Measurements from ENCODE around the gene CX3CL1. TPM values are rescaled to one million over a fixed set of nuclear protein-coding genes. Genes with fewer than 3 reads are reported as not detected.

Gene CX3CL1
- total RNA-seq, 1 donor from 2014 or later, result 11.7 TPM

- no peak for TF ChIP-seq CTCF (IDR thresholded peaks at IDR 0.05; ENCODE audit: borderline replicate concordance)
- DNase-seq, result no peak
- H3K27ac ChIP-seq (replicated peaks), result peak overlapping the region; percentile 82
- H3K4me1 ChIP-seq, result peaks cover 24% of the 10 kb centered on the region
- H3K27me3 ChIP-seq (ENCODE audit: low read depth), result no peaks in the 10 kb centered on the region
- H3K4me3 ChIP-seq, result no peak overlapping the region
- intact Hi-C loops (cut with micrococcal nuclease), result no loop called here
- H3K9me3 ChIP-seq (replicated peaks), result no peaks in the 10 kb centered on the region
- no peaks in the 10 kb centered on the region for H3K36me3 ChIP-seq
Observed at GRCh38 chr16:57409065-57409464, 36.8 kb downstream of the CX3CL1 start.

- Histone ChIP-seq H3K4me3 (no peak overlapping the region), H3K27ac (replicated peaks) (peak overlapping the region; percentile 82), H3K4me1 (peaks cover 24% of the 10 kb centered on the region), H3K27me3 (ENCODE audit: low read depth) (no peaks in the 10 kb centered on the region), H3K9me3 (replicated peaks) (no peaks in the 10 kb centered on the region), H3K36me3 (no peaks in the 10 kb centered on the region)
- intact Hi-C loops (cut with micrococcal nuclease), result no loop called here
- DNase-seq, result no peak
- no peak for TF ChIP-seq CTCF (IDR thresholded peaks at IDR 0.05; ENCODE audit: borderline replicate concordance)
Observed at GRCh38 chr16:57409870-57410587, 37.7 kb downstream of the CX3CL1 start.

GRCh38 chr16:57411362-57411976 is 39.2 kb downstream of the CX3CL1 start:
- DNase-seq, result no peak
- Histone ChIP-seq H3K27me3 (ENCODE audit: low read depth) (no peaks in the 10 kb centered on the region), H3K4me3 (no peak overlapping the region), H3K27ac (replicated peaks) (no peak overlapping the region), H3K36me3 (no peaks in the 10 kb centered on the region), H3K4me1 (peaks cover 27% of the 10 kb centered on the region), H3K9me3 (replicated peaks) (no peaks in the 10 kb centered on the region)
- no peak for TF ChIP-seq CTCF (IDR thresholded peaks at IDR 0.05; ENCODE audit: borderline replicate concordance)
- intact Hi-C loops (cut with micrococcal nuclease), result no loop called here

- no peak for TF ChIP-seq CTCF (IDR thresholded peaks at IDR 0.05; ENCODE audit: borderline replicate concordance)
- Histone ChIP-seq H3K36me3 (no peaks in the 10 kb centered on the region), H3K9me3 (replicated peaks) (no peaks in the 10 kb centered on the region), H3K4me1 (peaks cover 38% of the 10 kb centered on the region), H3K4me3 (no peak overlapping the region), H3K27me3 (ENCODE audit: low read depth) (no peaks in the 10 kb centered on the region), H3K27ac (replicated peaks) (no peak overlapping the region)
- intact Hi-C loops (cut with micrococcal nuclease), result no loop called here
- no peak for DNase-seq
Observed at GRCh38 chr16:57412584-57412983, 40.3 kb downstream of the CX3CL1 start.

GRCh38 chr16:57413301-57413730 is 41.0 kb downstream of the CX3CL1 start:
- Histone ChIP-seq H3K4me1 (peaks cover 44% of the 10 kb centered on the region), H3K36me3 (no peaks in the 10 kb centered on the region), H3K9me3 (replicated peaks) (no peaks in the 10 kb centered on the region), H3K27ac (replicated peaks) (no peak overlapping the region), H3K4me3 (no peak overlapping the region), H3K27me3 (ENCODE audit: low read depth) (no peaks in the 10 kb centered on the region)
- no peak for DNase-seq
- no peak for TF ChIP-seq CTCF (IDR thresholded peaks at IDR 0.05; ENCODE audit: borderline replicate concordance)
- intact Hi-C loops (cut with micrococcal nuclease), result no loop called here
